ENCODE data around the gene FBXO21. TPM values are rescaled to one million over a fixed set of nuclear protein-coding genes. Genes with fewer than 3 reads are reported as not detected.

Gene FBXO21
- total and polyA plus RNA-seq, 2 of the 13 experiments (the other 11 are each of a cell fraction or from before 2014, with no cell fraction given) = 15.6 to 32.5 TPM

DNA sequence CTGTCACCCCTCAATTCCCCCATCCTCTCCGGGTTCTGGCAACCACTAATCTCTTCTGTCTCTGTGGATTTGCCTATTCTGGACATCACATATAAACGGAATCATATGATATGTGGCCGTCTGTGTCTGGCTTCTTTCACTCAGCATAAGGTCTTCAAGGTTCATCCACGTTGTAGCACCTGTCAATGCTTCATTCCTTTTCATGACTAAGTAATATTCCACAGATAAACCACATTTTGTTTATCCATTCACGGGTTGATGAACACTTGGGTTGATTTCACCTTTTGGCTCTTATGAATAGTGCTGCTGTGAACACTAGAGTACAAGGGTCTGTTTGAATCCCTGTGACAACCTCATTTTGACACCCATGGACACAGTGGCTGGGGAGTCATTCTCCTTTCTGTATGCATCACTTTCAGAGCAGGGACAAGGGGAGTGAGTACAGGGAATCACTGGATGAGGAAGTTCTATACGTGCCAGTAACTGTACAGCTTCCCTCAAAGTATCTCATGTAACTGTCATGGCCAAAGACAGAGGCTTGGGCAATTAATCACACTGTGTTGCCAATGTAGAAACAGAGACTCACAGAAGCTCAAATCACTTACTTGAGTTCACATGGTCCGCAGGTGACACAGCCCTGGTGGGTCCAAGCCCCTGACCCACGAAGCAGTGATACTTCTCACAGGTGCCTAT, 80.2 kb downstream of the FBXO21 start:
- BruUV-seq (replicated peaks) = no TSS peak
- Histone ChIP-seq H4K20me1 (ENCODE audit: insufficient read depth, low read length) (no peaks in the 10 kb centered on the region), H3K79me2 (ENCODE audit: insufficient read depth, low read length) (no peaks in the 10 kb centered on the region), H3K27ac (ENCODE audit: extremely low read length, insufficient read depth, low read length) (no peak overlapping the region), H3K27me3 (ENCODE audit: control insufficient read depth in 1 of 2, insufficient read depth in 2 of 2, low read length in 2 of 2) (peaks cover 2 to 31% of the 10 kb centered on the region in 2 experiments; a peak in 4 of 5 replicates), H3K4me1 (ENCODE audit: insufficient read depth, low read length) (peaks cover 61% of the 10 kb centered on the region), H2AFZ (ENCODE audit: low read length) (no peak overlapping the region), H3K36me3 (replicated peaks in 1 of 2; ENCODE audit: control insufficient read depth in 1 of 2, insufficient read depth in 2 of 2, low read length in 2 of 2) (no peaks in the 10 kb centered on the region), H3K9me3 (ENCODE audit: low read length) (no peaks in the 10 kb centered on the region), H3K4me2 (ENCODE audit: low read depth, low read length) (no peak overlapping the region), H3K4me3 (replicated peaks in 1 of 3; ENCODE audit: insufficient read depth in 1 of 3, low read depth in 2 of 3, low read length in 3 of 3) (no peak overlapping the region), H3K9ac (ENCODE audit: insufficient read depth, low read depth, low read length) (no peak overlapping the region)
- ATAC-seq (no peak), FAIRE-seq (no peak), DNase-seq (ENCODE audit: low spot score) (no peak)
- 26% methylated on average over 7 of the region's 8 CpGs for WGBS (ENCODE audit: low lambda C conversion rate)
- intact Hi-C loops (cut with micrococcal nuclease; ENCODE audit: unreplicated experiment) = loop anchor here (10.0 kb wide), 1 partner anchor 405 kb away; no protein-coding TSS in a partner anchor
- ChIA-PET POLR2A (no interaction called here), CTCF (ENCODE audit: low intra/inter-chr PET ratio, low total read pairs) (no interaction called here)
- in situ Hi-C loops (cut with HindIII; ENCODE audit: extremely low pct_ligation_motif_present, low pct_unique_long_range_greater_than_20kb) = loop anchor here (10.0 kb wide), 1 partner anchor 405 kb away; no protein-coding TSS in a partner anchor
- TF ChIP-seq, protein P1, sequence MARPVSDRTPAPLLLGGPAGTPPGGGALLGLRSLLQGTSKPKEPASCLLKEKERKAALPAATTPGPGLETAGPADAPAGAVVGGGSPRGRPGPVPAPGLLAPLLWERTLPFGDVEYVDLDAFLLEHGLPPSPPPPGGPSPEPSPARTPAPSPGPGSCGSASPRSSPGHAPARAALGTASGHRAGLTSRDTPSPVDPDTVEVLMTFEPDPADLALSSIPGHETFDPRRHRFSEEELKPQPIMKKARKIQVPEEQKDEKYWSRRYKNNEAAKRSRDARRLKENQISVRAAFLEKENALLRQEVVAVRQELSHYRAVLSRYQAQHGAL (CRISPR knock-in tag; IDR thresholded peaks at IDR 0.05; ENCODE audit: not compliant biosample characterization) = no peak
- TF ChIP-seq, protein P2, sequence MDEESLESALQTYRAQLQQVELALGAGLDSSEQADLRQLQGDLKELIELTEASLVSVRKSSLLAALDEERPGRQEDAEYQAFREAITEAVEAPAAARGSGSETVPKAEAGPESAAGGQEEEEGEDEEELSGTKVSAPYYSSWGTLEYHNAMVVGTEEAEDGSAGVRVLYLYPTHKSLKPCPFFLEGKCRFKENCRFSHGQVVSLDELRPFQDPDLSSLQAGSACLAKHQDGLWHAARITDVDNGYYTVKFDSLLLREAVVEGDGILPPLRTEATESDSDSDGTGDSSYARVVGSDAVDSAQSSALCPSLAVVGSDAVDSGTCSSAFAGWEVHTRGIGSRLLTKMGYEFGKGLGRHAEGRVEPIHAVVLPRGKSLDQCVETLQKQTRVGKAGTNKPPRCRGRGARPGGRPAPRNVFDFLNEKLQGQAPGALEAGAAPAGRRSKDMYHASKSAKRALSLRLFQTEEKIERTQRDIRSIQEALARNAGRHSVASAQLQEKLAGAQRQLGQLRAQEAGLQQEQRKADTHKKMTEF (CRISPR knock-in tag; IDR thresholded peaks at IDR 0.05) = no peak
- TF ChIP-seq ZSCAN12 (CRISPR knock-in tag; IDR thresholded peaks at IDR 0.05) = no peak
- TF ChIP-seq ZNF597 (CRISPR knock-in tag; IDR thresholded peaks at IDR 0.05) = no peak

All from HepG2 (cell line).